Cardiac fibroblast (primary cell): ENCODE results near the gene FCRL6.

Experiments
- DNase-seq, 2 donors: peaks; one replicate each; pipeline versions ENCODE4 v3.0.0 to v3.0.0-alpha.2; 2010; ENCODE audit warnings: low read depth in 2 of 2
- H3K4me3 ChIP-seq, 2 donors: replicated peaks in 1 of 2; 1 replicate in 1 of 2; 2 replicates in 1 of 2; pipeline ENCODE4 v1.5.1; 2011; ENCODE audit warnings: low read depth in 2 of 2, low read length in 2 of 2, mild to moderate bottlenecking in 2 of 2, moderate library complexity in 1 of 2
- CTCF ChIP-seq: IDR thresholded peaks from one replicate; pipeline ENCODE4 v1.5.1; 2011; ENCODE audit warnings: low read depth, mild to moderate bottlenecking, low read length, inconsistent platforms

Gene FCRL6

GRCh38 chr1:159864262-159864661 is 62.1 kb downstream of the FCRL6 start:
- DNase-seq: no peak
- H3K4me3 ChIP-seq: no peak overlapping the region
- TF ChIP-seq CTCF: no peak
